Retinal pigment epithelial cell (primary cell): Measurements from ENCODE around the gene BCAM.
A peak's percentile ranks its signal among the peaks of the same experiment; 100 is the strongest.

ENCODE experiments used
- DNase-seq: peaks from one replicate; pipeline ENCODE4 v3.0.0-alpha.2; 2010; ENCODE audit warnings: low read depth
- H3K4me3 ChIP-seq: 2 replicates; pipeline ENCODE4 v1.5.1; 2011; ENCODE audit warnings: mild to moderate bottlenecking, low read length, control low read depth, moderate library complexity
- CTCF ChIP-seq: conservative IDR thresholded peaks from 2 replicates; pipeline ENCODE4 v1.5.1; 2011; ENCODE audit warnings: low read depth, low read length, control low read depth, inconsistent platforms

Gene BCAM

DNA sequence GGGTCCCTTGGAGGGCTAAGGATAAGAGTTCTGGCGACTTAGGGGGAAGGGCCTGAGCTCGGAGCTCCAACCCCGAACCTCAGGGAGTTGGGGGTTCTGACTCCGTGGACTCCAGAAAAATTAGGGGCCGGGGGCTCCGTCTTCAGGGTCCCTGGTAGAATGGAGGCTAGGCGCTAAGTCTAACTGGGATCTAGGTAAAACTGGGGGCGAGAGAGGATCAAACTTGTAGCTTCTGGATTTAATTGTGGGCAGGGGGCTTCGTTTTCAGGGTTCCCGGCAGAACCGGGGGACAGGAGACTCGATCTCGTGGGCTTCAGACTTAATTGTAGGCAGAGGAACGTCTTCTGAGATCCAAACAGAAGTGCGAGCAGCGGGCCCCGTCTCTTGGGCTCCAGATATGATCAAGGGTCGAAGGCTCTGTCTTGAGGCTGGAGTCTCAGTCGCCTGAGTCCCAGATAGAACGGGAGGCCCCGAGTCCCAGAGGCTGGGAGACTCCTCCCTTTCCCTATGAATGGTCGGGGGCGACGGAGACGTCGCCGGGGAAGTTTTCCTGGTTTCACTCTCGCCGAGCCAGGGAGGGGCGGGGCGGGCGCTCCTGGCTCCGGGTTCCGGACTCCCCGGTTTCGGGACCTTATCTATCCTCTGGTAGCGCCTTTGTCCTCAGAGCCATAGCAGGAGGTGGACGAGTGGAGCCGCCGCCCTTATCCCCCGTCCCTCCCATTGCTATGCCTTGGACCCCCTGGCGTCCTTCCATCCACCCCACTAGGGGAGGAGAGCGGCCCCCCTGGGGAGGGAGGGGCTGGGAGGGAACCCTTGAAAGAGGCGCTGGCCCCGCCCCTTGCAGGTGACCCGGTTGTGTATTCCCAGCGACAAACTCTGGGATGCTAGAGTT, 38.5 kb downstream of the BCAM start:
- TF ChIP-seq CTCF, result no peak
- DNase-seq, result no peak
- H3K4me3 ChIP-seq, result peak overlapping the region; percentile 99

- DNase-seq, result no peak
- no peak for TF ChIP-seq CTCF
- peak overlapping the region; percentile 99 for H3K4me3 ChIP-seq
Measured at GRCh38 chr19:44848036-44848811, 39.3 kb downstream of the BCAM start.

GRCh38 chr19:44848812-44849447, 40.0 kb downstream of the BCAM start:
- no peak for TF ChIP-seq CTCF
- H3K4me3 ChIP-seq, result peak overlapping the region; percentile 99
- no peak for DNase-seq

DNA sequence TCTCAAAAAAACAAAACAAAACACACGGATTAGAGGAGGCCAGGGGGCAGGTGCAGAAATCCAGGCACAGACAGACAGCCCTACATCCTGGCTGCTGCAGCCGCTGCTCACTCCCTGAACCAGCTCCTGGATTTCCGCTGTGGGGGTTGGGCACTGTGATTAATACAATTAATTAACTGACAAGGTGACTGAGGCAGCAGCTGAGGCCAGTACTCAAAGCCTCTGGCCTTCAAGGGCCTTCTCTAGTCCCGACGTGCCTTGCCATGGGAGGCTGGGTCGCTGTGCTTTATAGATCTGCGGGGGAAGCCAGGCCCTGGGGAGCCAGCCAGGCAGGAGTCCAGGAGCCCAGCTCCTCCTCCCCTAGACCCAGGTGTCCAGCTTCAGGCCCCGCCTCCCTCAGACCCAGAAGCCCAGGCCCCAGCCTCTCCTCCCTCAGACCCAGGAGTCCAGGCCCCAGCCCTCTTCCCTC, 41.8 kb downstream of the BCAM start:
- no peak for DNase-seq
- no peak overlapping the region for H3K4me3 ChIP-seq
- no peak for TF ChIP-seq CTCF

- H3K4me3 ChIP-seq, result no peak overlapping the region
- no peak for TF ChIP-seq CTCF
- no peak for DNase-seq
Measured at GRCh38 chr19:44851427-44851826, 42.5 kb downstream of the BCAM start.

DNA sequence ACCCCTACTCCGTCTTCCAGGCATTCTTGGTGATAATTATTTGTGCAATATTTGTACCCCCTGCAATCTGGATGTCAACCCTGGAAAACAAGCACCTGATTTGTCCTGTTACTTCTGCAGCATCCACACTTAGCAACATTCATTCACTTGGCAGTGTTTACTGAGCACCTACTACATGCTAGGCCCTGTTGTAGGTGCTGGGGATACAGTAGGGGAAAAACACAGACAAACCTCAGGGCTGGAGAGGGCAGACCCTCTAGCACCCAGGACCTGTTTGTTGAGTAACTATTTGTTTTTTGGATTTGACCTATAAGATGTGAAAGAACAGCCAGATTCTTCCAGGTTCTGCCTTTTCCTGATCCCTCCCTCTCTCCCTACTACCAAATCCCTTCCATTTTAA, 46.7 kb downstream of the BCAM start:
- H3K4me3 ChIP-seq, result no peak overlapping the region
- no peak for TF ChIP-seq CTCF
- no peak for DNase-seq
